ENCODE data around the gene NNAT.

DNA sequence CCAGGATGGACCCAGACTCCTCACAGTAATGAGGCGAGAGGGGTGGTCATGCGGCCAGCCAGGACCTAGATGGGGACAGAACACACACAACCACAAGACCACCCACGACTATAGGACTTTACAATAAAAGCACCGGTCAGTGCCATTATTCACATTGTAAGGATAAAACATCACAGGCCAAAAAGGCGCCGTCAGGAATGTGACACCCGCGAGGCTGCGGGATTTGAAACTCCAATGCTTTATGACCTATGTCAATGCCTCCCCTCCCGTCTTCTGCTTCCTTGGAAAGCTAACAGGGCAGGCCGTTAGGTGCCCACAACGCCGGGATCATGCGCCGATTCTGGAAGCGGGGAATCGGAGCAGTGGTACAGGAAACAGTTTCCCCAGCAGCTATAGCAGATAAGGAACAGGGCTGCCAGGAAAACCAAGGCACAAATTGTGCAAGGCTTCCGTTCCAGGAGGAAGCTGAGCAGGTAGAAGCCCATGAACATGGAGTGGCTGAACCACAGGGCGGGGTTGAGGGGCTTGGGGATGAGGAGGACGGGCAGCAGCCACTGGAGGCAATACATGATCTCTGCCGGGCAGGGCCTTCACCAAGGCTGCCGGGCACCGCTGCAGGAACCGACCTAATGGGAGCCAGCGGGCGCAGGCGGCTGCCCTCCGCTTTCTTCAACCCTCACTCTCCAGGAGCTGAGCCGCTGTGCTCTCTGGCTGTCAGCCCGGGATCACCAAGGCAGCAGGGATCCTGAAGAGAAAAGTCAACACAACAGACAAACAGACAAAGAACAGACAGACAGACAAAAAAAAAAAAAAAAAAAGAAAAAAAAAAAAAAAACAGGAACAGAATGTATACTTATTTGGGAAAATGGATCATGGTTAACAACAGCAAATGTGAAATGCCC, 2.2 kb upstream of the NNAT start:
- TF ChIP-seq, protein P1, sequence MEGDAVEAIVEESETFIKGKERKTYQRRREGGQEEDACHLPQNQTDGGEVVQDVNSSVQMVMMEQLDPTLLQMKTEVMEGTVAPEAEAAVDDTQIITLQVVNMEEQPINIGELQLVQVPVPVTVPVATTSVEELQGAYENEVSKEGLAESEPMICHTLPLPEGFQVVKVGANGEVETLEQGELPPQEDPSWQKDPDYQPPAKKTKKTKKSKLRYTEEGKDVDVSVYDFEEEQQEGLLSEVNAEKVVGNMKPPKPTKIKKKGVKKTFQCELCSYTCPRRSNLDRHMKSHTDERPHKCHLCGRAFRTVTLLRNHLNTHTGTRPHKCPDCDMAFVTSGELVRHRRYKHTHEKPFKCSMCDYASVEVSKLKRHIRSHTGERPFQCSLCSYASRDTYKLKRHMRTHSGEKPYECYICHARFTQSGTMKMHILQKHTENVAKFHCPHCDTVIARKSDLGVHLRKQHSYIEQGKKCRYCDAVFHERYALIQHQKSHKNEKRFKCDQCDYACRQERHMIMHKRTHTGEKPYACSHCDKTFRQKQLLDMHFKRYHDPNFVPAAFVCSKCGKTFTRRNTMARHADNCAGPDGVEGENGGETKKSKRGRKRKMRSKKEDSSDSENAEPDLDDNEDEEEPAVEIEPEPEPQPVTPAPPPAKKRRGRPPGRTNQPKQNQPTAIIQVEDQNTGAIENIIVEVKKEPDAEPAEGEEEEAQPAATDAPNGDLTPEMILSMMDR (IDR thresholded peaks at IDR 0.05): no peak
- TF ChIP-seq POLR2A (IDR thresholded peaks at IDR 0.05): no peak
- TF ChIP-seq POLR2AphosphoS5 (IDR thresholded peaks at IDR 0.05): peak in 2 of 4 donors; percentile 60 to 66

All from sigmoid colon (tissue), 4 donors.